Astrocyte (in vitro differentiated cells and primary cell): ENCODE data around the gene MYH7B.

Experiments
- EZH2 ChIP-seq: IDR thresholded peaks from 2 replicates; pipeline ENCODE4 v1.6.1; 2012; ENCODE audit warnings: mild to moderate bottlenecking, low read length, inconsistent platforms; ENCODE audit not compliant: insufficient read depth
- TF ChIP-seq, protein P1 (sequence below): IDR thresholded peaks from 2 replicates; pipeline ENCODE4 v1.5.1; 2011; ENCODE audit warnings: low read depth, mild to moderate bottlenecking, inconsistent platforms, low read length, moderate library complexity; ENCODE audit not compliant: insufficient read depth

DNA sequence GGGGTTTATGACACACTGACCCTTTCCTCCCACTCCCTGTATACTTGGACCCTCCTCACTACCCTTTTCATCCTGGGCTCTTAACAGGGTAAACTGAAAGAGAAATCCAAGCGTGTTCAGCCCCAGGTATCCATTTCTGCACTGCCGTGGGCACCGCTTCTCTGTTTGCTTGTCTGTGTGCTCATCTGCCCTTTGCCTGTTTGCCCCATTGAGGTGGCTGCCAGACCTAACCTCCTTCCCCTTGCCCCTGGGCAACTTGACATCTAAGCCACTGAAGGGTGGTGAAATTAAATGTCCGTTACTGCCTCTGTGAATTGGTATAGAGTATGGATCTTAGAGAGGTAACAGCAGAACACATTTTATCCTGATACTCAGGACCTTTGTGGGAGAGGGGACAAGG is 40.5 kb upstream of the MYH7B start:
- TF ChIP-seq, protein P1, sequence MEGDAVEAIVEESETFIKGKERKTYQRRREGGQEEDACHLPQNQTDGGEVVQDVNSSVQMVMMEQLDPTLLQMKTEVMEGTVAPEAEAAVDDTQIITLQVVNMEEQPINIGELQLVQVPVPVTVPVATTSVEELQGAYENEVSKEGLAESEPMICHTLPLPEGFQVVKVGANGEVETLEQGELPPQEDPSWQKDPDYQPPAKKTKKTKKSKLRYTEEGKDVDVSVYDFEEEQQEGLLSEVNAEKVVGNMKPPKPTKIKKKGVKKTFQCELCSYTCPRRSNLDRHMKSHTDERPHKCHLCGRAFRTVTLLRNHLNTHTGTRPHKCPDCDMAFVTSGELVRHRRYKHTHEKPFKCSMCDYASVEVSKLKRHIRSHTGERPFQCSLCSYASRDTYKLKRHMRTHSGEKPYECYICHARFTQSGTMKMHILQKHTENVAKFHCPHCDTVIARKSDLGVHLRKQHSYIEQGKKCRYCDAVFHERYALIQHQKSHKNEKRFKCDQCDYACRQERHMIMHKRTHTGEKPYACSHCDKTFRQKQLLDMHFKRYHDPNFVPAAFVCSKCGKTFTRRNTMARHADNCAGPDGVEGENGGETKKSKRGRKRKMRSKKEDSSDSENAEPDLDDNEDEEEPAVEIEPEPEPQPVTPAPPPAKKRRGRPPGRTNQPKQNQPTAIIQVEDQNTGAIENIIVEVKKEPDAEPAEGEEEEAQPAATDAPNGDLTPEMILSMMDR = no peak
- TF ChIP-seq EZH2 = no peak
